HG03159 (cell line): ENCODE results near the gene BIRC6.
"Not testable (repeated sequence)": the region's sequence is repeated elsewhere in the genome, so short reads cannot be mapped to it uniquely, and the experiment has no call there.

ENCODE experiments used
- ATAC-seq: cut with Tn5 transposase; IDR thresholded peaks from one replicate; pipeline ENCODE4 v1.9.1; 2021; ENCODE audit warnings: mild to moderate bottlenecking, moderate library complexity; ENCODE audit not compliant: unreplicated experiment

The BIRC6 gene

DNA sequence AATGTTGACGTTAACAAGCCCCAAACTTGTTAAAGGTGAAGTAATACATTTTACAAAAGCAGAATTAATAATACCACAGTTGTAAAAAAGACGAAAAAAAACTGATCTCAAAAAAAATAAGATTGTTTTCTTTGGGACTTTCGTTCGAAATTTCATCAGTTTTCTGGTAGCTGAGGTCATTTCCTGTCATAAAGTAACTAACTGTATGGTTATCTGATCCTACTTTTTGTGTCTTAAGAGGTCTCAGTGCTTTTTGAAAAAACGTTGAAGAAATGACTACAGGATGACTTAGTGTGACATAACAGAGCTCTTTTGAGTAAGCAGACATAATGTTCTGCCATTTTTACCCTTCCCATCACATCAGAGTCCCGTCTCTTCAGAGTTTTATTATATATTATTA is 79.3 kb downstream of the BIRC6 start:
- ATAC-seq: no peak

DNA sequence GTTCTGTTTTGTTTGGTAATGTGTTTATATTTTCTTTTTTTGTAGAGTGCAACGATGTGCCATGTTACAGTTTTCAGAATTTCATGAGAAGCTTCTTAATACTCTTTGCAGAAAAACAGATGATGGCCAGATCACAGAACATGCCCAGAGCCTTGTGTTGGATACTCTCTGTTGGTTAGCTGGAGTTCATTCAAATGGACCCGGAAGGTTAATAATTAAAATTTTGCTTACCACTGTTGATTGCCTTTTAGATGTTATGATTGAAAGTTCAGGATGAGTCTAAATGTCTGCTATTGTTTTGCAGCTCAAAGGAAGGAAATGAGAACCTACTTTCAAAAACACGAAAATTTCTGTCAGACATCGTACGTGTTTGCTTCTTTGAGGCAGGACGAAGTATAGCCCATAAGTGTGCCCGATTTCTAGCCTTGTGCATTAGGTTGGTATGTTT is 85.2 kb downstream of the BIRC6 start:
- ATAC-seq: no peak

DNA sequence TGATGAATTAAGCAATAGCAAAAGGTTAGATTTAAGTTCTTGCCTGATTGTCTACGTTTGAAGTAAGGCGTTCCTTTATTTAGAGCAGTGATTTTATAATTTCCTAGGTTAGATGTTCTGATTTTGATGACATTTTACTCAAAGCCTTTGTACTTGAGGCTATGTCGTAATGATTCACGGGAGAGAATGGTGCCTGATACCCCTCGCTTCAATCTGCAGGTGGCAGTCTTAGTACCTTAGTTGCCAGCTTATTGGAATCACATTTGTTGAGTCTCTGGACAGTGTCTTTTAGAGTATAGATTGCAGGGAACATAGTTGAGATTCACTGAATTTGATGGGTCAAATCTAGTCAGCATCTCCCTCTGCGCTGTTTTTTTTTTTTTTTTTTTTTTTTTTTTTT is 89.5 kb downstream of the BIRC6 start:
- ATAC-seq: no peak

DNA sequence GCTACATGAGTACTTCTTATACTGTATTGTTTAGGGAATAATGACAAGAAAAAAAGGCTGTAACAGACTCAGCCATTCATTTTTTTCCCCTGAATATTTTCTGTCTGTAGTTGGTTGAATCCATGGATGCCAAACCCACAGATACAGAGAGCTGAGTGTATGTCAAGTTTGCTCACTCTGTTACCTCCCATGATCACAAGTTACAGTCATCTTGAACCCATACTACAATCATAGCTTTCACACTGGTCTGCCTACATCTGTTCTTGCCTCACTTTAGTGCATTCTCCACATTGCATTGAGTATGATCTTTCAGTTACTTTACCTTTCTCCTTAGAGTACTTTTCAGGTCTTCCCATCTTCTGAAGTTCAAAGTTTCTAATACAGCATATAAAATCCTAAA is 94.0 kb downstream of the BIRC6 start:
- ATAC-seq: no peak

DNA sequence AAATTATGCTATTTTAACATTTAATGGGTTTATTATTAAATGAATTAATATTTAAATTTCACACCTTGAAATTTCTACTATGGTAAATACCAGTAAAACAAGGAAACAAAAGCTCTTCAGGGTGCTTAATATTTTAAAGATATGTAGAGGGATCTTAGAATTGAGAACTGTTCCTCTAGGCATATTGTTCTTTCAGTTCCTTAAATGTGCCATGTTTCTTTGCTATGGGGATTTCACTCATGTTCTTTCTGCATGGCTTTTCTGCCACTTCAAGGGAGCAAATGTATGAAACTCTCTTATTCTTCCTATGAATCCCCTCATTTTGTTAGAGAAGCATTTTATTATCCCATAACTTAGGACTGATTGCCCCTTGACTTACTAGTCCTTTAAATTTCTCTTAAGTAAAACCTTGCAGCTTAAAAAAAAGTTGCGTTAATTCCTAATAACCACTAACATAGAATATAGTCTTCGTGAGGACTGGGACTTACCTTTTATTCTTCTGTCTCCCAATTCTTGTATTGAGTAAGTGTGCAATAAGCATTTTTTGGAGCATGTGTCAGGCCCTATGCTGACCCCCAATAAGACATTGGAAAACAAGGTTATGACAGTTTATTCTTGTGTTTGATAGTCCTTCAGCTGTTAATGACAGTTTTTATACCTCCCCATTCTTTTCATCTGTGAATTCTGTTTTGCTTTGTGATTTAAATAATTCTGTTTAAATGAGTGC is 95.7 kb downstream of the BIRC6 start:
- ATAC-seq: no peak

DNA sequence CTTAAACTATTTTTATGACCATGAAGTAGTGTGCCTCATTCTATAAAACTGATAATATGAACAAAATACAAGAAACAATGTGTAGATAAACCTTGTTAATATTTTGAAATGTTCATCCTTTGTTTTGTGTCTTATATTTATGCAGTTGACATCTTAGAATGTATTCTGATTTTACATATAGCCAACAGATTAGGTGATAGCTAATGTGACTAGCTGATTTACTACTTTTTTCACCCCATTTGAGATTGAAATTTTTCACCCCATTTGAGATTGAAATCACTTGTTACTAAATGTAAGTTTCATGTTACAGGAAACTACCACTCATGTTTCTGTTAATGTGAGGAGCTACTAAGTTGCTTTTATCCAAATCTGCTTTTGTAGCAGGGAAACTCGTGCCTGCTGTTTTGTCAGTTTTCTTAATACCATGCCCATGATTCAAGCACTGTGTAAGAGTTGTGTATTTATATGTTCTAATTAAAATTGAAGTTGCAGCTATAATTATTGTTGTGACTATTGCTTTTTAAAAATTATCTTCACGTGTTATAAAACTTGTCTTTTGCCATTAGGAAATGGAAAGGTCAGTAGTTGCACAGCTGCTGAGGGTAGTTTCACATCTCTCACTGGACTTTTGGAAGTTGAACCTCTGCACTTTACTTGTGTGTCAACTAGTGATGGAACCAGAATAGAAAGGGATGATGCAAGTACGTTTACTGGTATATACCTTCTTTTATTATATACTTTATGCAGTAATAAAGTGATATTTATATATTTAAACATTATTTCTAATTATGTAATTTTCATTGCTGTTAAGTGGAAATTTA is 96.6 kb downstream of the BIRC6 start:
- ATAC-seq: no peak

DNA sequence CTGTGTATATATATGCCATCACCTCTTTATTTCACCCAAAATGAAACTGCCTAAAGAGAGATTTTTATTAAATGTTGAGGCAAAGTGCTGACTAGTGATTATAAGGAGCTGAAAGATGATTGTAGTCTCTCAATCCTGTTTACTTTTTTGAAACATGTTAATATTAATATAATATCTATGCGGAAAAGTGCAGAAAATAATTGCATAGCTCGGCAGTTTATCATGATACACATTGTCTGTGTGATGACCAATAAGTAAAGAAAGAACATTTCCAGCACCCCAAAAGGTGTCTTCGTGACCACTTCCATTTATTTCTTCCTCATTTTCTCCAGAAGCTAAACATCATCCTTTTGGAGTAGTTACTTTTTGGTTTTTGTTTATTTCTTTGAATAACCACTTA is 99.0 kb downstream of the BIRC6 start:
- ATAC-seq: no peak

DNA sequence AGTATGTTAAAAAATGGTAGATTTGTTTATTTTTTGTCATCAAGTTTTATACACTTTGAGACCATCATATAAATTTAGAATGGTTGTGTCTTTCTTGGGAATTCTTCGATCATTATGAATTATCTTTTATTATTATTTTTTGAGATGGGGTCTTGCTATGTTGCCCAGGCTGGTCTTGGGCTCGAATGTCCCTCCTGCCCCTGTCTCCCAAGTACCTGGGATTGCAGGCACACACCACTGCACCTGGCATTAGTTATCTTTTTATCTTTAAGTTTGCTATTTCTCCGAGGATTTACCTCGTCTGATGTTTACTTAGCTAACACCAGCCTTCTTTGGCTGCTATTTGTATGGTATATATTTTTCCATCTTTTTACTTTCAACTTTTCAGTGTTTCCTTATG is 100.0 kb downstream of the BIRC6 start:
- ATAC-seq: no peak

DNA sequence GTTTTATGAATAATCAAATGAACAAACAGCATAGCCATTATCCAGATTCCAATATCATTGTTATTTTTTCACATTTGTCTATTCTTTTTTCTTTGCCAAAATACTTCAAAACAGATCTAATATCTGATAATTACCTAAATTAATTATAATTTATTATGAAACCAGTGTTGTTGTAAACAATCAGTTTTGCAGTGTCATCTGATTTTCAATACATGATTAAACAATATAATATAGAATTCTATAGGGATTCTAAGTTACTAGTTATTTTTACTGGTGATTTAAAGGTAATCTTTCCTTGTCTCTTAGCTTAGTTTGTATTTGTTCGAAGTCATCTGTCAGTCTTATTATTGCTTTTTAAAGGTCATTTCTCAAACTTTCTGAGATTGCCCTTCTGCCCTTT is 101.0 kb downstream of the BIRC6 start:
- ATAC-seq: no peak

DNA sequence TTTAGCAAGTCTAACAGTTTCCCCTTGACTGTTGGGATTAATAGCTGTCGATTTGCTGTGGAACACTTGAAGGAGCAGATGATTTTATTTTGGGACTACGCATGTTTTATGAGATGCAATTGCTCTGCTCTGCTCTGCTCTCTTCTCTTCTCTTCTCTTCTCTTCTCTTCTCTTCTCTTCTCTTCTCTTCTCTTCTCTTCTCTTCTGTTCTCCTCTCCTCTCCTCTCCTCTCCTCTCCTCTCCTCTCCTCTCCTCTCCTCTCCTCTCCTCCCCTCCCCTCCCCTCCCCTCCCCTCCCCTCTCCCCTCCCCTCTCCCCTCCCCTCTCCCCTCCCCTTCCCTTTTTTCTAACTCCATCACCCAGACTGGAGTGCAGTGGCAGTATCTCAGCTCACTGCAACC is 104.0 kb downstream of the BIRC6 start:
- not testable (repeated sequence) for ATAC-seq

DNA sequence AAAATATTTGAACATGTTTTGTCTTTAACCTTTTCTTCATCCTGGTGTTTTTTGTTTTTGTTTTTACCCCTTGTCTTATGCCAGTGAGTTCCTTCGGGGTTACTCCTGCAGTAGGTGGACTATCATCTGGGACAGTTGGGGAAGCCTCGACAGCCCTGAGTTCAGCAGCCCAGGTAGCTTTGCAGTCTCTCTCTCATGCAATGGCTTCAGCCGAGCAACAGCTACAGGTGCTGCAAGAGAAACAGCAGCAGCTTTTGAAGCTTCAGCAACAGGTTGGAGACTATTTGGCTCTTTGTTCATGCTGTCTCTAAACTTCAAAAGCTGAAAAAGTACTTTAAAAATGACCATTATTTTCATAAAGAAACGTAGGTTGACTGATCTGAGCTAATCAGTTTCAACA is 106.3 kb downstream of the BIRC6 start:
- ATAC-seq: no peak

DNA sequence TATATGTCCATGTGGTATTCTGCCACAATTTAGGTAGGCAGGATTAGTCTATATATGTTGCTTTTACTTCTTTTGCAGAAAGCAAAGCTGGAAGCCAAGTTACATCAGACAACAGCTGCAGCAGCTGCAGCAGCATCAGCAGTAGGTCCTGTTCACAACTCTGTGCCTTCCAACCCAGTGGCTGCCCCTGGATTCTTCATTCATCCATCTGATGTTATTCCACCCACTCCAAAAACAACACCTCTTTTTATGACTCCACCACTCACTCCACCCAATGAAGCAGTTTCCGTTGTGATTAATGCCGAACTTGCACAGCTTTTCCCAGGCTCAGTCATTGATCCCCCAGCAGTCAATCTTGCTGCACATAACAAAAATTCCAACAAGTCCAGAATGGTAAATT is 107.6 kb downstream of the BIRC6 start:
- ATAC-seq: no peak

DNA sequence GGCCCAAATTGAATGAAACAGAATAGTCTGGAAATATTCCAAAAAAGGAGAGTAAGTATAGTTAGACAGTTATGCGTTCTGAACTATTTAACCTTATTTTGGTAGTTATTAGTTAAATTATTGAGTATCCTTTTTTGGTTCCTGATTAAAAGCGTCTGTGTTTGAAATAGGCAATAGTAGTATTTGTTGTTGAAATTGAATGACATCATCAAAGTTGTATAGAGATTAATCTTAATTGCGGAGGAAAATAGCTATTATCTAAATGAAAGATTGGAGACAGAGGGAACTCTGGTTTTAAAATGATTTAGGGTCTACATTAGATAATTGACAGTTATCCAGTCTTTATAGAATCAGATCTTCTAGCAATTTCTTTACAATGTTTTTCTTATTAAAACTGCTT is 115.8 kb downstream of the BIRC6 start:
- ATAC-seq: no peak

DNA sequence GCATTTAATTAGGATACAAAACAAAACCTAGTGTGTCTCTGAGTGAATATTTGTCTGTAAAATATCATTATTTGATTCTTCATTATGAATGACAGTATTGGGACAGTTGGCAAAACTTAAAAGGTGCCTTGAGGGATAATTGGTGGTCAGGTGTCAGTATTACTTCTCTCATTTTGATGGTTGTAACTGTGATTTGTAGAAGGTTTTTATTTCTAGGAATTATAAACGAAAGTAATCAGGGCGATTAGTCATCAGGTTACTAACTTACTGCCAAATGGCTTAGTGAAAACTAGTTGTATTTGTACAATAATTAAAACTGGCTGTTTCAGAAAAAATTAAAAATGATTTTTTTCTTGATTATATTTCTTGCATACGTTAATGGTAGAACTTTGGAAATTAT is 117.6 kb downstream of the BIRC6 start:
- no peak for ATAC-seq

DNA sequence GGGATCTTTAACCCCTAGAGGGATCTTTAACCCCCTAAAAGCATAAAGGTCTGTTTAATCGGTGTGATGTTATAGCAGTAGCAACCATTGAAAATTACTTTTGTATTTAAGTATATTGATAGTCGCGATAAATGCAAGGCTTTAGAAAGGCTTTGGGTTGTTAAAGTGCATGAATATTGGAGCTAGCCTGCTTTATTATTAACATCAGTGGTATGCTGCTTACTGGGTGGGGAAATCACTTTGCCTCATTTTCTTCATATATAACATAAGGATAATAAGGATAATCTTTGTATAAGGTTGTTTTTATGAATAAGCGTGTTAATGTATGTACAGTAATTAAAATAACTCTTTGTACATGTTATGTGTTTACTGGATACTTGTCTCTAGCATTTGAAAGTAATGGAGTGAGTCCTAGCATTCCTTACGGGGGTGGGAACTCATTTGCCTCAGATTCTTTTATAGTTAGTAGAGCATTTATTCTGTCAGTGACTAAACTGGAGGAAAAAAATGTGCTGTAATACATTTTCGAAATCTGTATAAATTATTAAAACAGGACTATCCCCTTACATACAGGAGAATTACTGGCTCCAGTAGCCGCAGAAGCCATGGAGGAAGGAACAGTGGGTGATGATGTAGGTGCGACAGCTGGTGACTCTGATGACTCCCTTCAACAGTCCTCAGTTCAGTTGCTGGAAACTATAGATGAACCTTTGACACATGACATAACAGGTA is 122.2 kb downstream of the BIRC6 start:
- no peak for ATAC-seq

DNA sequence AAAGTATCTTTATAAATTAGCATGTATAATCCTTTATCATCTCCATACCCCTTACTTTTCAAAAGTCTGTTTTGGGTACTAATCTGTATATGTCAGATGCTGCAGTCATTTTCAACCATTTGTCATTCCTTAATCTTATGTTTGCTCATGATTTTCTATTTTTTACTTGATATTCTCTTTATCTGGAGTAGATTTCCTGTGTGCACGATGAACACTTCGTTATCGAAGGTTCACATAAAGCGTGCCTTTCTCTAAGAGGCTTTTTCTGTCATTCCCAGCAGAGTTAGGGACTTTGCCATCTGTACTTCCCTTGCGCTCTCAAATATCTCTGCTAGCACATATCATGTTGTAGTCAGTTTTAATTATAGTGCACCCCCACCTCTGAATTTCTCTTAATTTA is 123.2 kb downstream of the BIRC6 start:
- ATAC-seq: no peak

DNA sequence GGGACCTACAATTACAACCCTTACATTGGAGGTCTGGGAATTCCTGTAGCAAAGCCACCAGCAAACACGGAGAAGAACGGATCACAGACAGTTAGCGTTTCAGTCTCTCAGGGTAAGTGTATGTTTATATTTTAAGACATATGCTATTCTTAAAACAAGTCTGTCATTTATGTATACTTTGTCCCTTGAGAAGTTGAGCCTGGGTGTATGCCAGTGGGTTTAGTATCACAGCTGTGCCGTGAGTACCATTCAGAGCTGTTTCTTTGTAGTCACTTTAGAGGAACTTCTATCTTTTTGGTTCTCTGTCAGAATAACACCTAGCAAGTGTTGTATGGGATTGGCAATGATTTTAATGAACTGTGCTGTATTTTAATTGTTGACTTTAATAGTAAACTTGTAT is 125.6 kb downstream of the BIRC6 start:
- ATAC-seq: no peak

DNA sequence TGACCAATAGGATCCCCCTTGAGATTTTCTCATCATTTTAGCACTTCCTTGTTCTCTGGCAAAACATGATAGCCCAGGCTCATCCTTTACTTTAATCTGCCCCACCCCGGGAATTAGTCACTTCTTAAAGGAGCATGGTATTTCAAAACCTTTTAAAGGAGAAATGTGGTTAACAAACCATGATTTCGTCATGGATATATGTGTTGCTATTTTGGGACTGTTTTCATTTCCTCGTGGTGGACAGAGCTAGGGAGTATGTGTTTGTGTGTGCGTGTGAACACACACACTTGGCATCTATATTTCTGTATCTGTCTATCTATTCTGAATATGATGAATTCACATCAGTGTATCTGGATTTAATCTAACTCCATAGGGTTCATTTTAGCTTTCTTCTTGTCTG is 128.1 kb downstream of the BIRC6 start:
- no peak for ATAC-seq

DNA sequence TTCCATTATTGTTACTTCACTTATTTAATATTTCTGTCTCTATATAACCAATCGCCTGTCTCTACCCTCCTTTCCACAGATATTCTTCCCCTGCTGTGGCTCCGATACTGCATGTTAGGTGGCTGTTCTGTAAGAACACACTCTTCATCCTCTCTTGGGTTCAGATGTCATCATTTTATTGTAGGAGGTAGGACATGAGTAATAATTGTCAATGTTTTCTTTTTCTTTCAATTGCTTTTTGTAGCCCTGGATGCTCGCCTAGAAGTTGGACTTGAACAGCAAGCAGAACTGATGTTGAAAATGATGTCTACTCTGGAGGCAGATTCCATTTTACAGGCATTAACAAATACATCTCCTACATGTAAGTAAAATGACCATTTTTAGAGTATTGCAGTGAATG is 128.6 kb downstream of the BIRC6 start:
- ATAC-seq: no peak

DNA sequence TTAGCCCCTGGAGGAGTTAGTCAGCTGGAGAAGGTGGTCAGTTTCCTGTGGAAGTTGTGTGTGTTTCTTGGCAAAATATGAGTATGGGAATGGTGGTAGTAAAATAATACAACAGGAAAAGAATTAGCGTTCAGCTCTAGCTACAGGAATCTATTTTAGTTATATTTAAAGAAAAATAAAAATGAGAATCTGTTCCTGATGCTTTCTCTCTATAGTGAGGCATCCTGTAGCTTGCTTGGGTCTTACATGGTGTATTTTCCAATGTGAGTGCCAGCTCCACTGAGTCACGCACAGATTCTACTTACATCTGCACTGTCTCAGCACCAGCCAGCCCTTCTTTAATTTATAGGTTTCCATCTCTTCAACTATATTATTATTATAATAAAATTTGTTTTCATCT is 132.2 kb downstream of the BIRC6 start:
- ATAC-seq: no peak

DNA sequence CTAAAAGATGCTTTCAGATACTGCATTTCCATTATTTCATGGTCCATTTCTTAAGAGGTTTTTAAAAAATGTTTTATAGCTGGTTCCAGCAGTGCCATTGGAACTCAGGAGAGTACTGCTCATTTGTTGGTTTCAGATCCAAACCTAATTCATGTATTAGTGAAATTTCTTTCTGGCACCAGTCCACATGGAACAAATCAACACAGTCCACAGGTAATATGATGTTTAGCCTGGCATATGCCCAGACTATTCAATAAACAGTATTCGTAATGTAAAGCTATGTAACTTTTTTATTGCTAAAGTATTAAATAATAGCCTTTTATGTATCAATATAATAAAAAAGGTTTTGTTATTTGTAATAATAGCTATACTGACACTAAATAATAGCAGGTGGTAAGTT is 134.5 kb downstream of the BIRC6 start:
- ATAC-seq: no peak

DNA sequence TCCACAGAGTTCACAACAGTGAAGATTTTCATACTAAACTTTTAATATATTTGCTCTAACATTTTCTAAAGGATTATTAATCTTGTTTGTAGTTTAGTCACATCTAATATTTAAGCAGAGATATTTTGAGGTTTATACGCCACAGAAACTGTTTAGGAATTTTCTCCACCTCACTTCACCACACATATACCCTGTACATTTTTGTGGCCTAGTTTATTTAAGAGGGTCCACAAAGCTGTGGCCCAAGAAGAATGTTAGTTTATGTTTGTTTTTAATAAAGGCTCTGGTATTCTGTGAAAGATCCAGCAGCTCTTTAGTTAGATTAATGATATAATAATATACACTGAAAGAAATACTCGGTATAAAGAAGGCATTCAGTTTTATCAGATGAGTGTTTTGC is 138.3 kb downstream of the BIRC6 start:
- no peak for ATAC-seq
